H1 (cell line): ENCODE results near the gene COPZ2. TPM values are rescaled to one million over a fixed set of nuclear protein-coding genes. Genes with fewer than 3 reads are reported as not detected.

Experiments
- HDAC2 ChIP-seq, 2 experiments: fragments of 300-600 bp in 1 of 2; sonication (generic) in 1 of 2; IDR thresholded peaks; 2 replicates each; pipeline ENCODE4 v1.6.1; 2011 to 2012; ENCODE audit warnings: low read depth in 2 of 2, low read length in 2 of 2, mild to moderate bottlenecking in 2 of 2, moderate library complexity in 2 of 2, borderline replicate concordance in 1 of 2, inconsistent platforms in 1 of 2
- TAF7 ChIP-seq: optimal IDR thresholded peaks from 2 replicates; pipeline ENCODE3; 2011; ENCODE audit warnings: low read depth, mild to moderate bottlenecking, inconsistent platforms, low read length, moderate library complexity, borderline replicate concordance
- polyA plus RNA-seq, 7 experiments: library from polyadenylated mRNA; depleted of rRNA in 3 of 7; stranded (reverse) in 5 of 7; unstranded in 2 of 7; fragments of >200 nt in 5 of 7; fragments of 200-250 nt in 2 of 7; gene quantifications; 1 replicate in 5 of 7; 2 replicates in 1 of 7; 4 replicates in 1 of 7; pipeline versions ENCODE4 v1.2.1 to v1.2.3, GENCODE V29; 2011 to 2013; ENCODE audit warnings: missing spikeins in 2 of 7, mixed read lengths in 2 of 7
- total RNA-seq: library from RNA; stranded (reverse); fragmentation: NEBNext Ultra II Directional; extraction: Animal tissue kit (Norgen Biotek cat#: 25700); gene quantifications from 2 replicates; pipeline ENCODE4 v1.2.1, GENCODE V29; 2021

Gene COPZ2
- total and polyA plus RNA-seq, 2 of the 8 experiments (the other 6 are each of a cell fraction or from before 2014, with no cell fraction given), result 0.24 TPM; not detected in 1

DNA sequence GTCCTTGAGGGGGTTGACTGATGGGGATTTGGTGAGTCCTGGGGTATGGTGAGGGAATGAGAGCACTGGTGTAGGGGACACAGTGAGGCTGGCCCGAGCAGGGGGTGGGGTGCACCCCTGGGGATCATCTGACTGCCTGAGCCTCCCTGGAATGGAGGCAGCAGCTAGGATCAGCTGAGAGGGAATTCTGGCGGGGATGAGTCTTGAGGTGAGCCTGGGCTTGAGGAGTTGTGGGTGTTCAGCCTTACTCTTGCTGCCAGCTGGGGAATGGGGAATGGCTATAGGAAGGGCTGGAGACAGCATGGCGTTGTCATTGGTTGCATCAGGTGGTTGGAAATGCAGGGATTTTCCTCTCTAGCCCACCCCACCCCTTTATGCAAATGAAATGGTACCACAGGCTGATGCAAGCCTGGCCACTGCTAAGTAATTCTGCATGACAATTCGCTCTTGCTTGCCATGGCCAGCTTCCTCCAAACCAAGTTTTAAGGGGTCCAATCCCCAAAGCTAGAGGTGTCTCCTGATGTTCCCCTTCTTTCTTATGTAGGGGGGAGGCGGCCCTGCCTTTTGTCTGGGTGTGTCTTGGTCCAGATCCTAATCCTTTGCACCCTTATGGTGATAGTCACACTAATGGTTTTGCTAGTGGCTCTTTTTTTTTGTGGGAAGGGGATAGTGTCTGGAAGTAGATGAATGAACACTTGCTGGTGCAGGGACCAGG lies 18.1 kb upstream of the COPZ2 start (continued):
- TF ChIP-seq HDAC2 (IDR thresholded peaks at IDR 0.05; ENCODE audit: borderline replicate concordance in 1 of 2, low read depth in 2 of 2, low read length in 2 of 2) (0 out of 4 replicates have a peak, but pooled peaks of 1 of the 2 experiments have one; percentile 28), TAF7 (peak; percentile 51)
